ENCODE results near the gene OR5AS1. TPM values are rescaled to one million over a fixed set of nuclear protein-coding genes. Genes with fewer than 3 reads are reported as not detected.

OR5AS1 gene
- not detected in 2 replicates for total RNA-seq (2014; rRNA removed; shearing (Covaris generic))

DNA sequence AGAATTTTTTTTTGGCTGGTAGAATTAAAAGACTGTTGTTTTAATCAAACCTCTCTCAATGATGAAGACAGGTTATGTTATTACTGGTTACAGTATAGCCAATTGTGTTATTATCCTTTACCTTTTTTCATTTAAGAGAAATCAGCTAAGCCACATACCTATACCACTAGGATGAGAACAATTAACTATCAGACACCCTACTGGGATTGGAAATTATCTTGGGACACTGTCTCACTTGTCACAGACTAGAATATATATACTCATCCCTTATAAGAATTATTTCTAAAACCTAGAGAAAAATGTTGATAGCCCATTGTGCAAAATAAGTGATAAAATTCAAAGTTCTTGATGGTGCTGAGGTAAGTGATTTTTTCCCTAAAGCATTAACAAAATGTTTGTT, at the start of gene OR5AS1:
Gene OR5AS1 (plus strand): TSS at position 301 of the 400 bp plus-strand sequence. CDS start 2,765 bp downstream, outside the sequence.

DNA sequence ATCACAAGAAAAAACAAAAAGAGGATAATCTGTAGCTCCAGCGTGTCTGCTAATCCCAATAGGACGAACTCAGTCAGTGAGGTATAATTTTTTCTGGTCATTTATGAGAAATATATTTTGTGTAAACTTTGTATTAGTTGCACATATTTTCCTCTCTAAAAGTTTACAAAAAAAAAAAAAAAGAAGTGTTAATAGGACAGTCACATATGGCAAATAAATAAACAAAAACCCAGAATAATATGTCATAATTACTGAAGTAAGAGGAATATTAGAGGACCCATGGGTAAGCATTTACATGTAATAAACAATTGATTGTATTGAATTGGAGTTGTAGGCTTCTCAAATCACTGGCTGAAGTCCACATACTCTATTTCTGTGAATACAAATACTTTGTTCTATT, 32.9 kb upstream of the OR5AS1 start, which contains the start of gene OR5F1:
Gene OR5F1 (minus strand): TSS at position 101 of the 400 bp plus-strand sequence. CDS start 0 bp downstream, at position 101.

Other genes starting within 250 kb of the OR5AS1 start
- not detected in 2 replicates for gene OR5D14, start 232.1 kb upstream of the OR5AS1 start, total RNA-seq (2014; rRNA removed; shearing (Covaris generic))
- not detected in 2 replicates for gene OR5L1, start 216.3 kb upstream of the OR5AS1 start, total RNA-seq (2014; rRNA removed; shearing (Covaris generic))
- gene OR5D18, start 208.0 kb upstream of the OR5AS1 start, total RNA-seq (2014; rRNA removed; shearing (Covaris generic)): not detected in 2 replicates
- not detected in 2 replicates for gene OR5L2, start 200.4 kb upstream of the OR5AS1 start, total RNA-seq (2014; rRNA removed; shearing (Covaris generic))
- not detected in 2 replicates for gene OR5D16, start 188.9 kb upstream of the OR5AS1 start, total RNA-seq (2014; rRNA removed; shearing (Covaris generic))
- 1.0 and 1.2 TPM in 2 replicates for gene TRIM51, start 144.4 kb upstream of the OR5AS1 start, total RNA-seq (2014; rRNA removed; shearing (Covaris generic))
- gene OR5W2, start 113.1 kb upstream of the OR5AS1 start, total RNA-seq (2014; rRNA removed; shearing (Covaris generic)): not detected in 2 replicates
- gene OR5I1, start 91.3 kb upstream of the OR5AS1 start, total RNA-seq (2014; rRNA removed; shearing (Covaris generic)): not detected in 2 replicates
- not detected in 2 replicates for gene OR10AG1, start 57.7 kb upstream of the OR5AS1 start, total RNA-seq (2014; rRNA removed; shearing (Covaris generic))
- not detected in 2 replicates for gene OR5F1, start 33.0 kb upstream of the OR5AS1 start, total RNA-seq (2014; rRNA removed; shearing (Covaris generic))
- gene OR8I2, start 65.7 kb downstream of the OR5AS1 start, total RNA-seq (2014; rRNA removed; shearing (Covaris generic)): not detected in 2 replicates
- gene OR8H2, start 76.0 kb downstream of the OR5AS1 start, total RNA-seq (2014; rRNA removed; shearing (Covaris generic)): not detected in 2 replicates
- gene OR8H3, start 94.7 kb downstream of the OR5AS1 start, total RNA-seq (2014; rRNA removed; shearing (Covaris generic)): not detected in 2 replicates
- gene OR8J3, start 112.5 kb downstream of the OR5AS1 start, total RNA-seq (2014; rRNA removed; shearing (Covaris generic)): not detected in 2 replicates
- not detected in 2 replicates for gene OR8K5, start 132.7 kb downstream of the OR5AS1 start, total RNA-seq (2014; rRNA removed; shearing (Covaris generic))
- not detected in 2 replicates for gene OR5J2, start 149.0 kb downstream of the OR5AS1 start, total RNA-seq (2014; rRNA removed; shearing (Covaris generic))
- gene OR5T2, start 206.6 kb downstream of the OR5AS1 start, total RNA-seq (2014; rRNA removed; shearing (Covaris generic)): not detected in 2 replicates
- gene OR5T3, start 224.6 kb downstream of the OR5AS1 start, total RNA-seq (2014; rRNA removed; shearing (Covaris generic)): not detected in 2 replicates
- not detected in 2 replicates for gene OR5T1, start 246.5 kb downstream of the OR5AS1 start, total RNA-seq (2014; rRNA removed; shearing (Covaris generic))

Measured in A375 (cell line).